ENCODE results near the gene HK1.

DNA sequence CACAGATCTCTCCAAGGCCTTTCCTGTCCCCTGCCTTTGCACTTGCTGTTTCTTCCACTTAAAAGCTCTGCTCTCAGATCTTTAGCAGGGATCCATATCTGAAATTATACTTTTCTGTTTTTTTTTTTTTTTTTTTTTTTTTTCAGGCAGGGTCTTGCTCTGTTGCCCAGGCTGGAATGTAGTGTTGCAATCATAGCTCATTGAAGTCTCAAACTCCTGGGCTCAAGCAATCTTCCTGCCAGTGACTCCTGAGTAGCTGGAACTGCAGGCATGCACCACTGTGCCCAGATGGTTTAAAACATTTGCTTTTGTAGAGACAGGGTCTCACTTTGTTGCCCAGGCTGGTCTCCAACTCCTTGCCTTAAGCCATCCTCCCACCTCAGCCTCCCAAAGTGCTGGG lies 167.9 kb downstream of the HK1 start:
- TF ChIP-seq, protein P1, sequence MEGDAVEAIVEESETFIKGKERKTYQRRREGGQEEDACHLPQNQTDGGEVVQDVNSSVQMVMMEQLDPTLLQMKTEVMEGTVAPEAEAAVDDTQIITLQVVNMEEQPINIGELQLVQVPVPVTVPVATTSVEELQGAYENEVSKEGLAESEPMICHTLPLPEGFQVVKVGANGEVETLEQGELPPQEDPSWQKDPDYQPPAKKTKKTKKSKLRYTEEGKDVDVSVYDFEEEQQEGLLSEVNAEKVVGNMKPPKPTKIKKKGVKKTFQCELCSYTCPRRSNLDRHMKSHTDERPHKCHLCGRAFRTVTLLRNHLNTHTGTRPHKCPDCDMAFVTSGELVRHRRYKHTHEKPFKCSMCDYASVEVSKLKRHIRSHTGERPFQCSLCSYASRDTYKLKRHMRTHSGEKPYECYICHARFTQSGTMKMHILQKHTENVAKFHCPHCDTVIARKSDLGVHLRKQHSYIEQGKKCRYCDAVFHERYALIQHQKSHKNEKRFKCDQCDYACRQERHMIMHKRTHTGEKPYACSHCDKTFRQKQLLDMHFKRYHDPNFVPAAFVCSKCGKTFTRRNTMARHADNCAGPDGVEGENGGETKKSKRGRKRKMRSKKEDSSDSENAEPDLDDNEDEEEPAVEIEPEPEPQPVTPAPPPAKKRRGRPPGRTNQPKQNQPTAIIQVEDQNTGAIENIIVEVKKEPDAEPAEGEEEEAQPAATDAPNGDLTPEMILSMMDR (IDR thresholded peaks at IDR 0.05) = no peak
- no peak for TF ChIP-seq POLR2A (IDR thresholded peaks at IDR 0.05)
